Mucosa of descending colon (tissue), 3 donors: Measurements from ENCODE around the gene ARHGEF5. TPM values are rescaled to one million over a fixed set of nuclear protein-coding genes. Genes with fewer than 3 reads are reported as not detected.
"Not testable (repeated sequence)": the region's sequence is repeated elsewhere in the genome, so short reads cannot be mapped to it uniquely, and the experiment has no call there.

Source experiments
- ATAC-seq: fragments of 200-7000 bp; cut with Tn5 transposase; one replicate; pipeline ENCODE4 v1.9.1; 2020; ENCODE audit warnings: mild to moderate bottlenecking, moderate library complexity
- DNase-seq, 3 donors: peaks; one replicate each; pipeline ENCODE4 v3.0.0-alpha.2; 2020
- H3K36me3 ChIP-seq: fragments of 200-600 bp; one replicate; pipeline ENCODE4 v1.8.0; 2021; ENCODE audit warnings: low read depth, mild to moderate bottlenecking
- H3K4me1 ChIP-seq: fragments of 200-600 bp; one replicate; pipeline ENCODE4 v1.8.0; 2021; ENCODE audit warnings: low read depth, mild to moderate bottlenecking
- H3K4me3 ChIP-seq: fragments of 200-600 bp; one replicate; pipeline ENCODE4 v1.8.0; 2021; ENCODE audit warnings: mild to moderate bottlenecking
- H3K9me3 ChIP-seq: fragments of 200-600 bp; one replicate; pipeline ENCODE4 v1.8.0; 2021; ENCODE audit warnings: mild to moderate bottlenecking
- CTCF ChIP-seq: fragments of 200-600 bp; IDR thresholded peaks from one replicate; pipeline ENCODE4 v1.8.0; 2022; ENCODE audit warnings: antibody characterized with exemption, mild to moderate bottlenecking
- intact Hi-C, 2 donors: fragments of 100-400 bp; cut with DNase I in 1 of 2; cut with micrococcal nuclease in 1 of 2; formaldehyde crosslinking; loops; one replicate each; pipeline versions ENCODE4 v1.11.0 to v1.11.1; 2022; cut with DNase I, micrococcal nuclease
- total RNA-seq, 3 donors: library from RNA; stranded (reverse); fragmentation: NEBNext Ultra II Directional in 2 of 3; extraction: Animal tissue kit (Norgen Biotek cat#: 25700) in 2 of 3; gene quantifications; one replicate each; pipeline versions ENCODE4 v1.2.1 to v1.2.4, GENCODE V29; 2021 to 2023
- donor health status: DM: no; HTN: no; CAD: no; lungs with moderate emphysema.
- donor health status: DM: no; HTN: no; CAD: no.
- donor health status: DM: no; HTN: yes; CAD: no.

ARHGEF5 gene
- total RNA-seq, 3 donors from 2014 or later: 54.7 to 102 (median 68.9) TPM

GRCh38 chr7:144415858-144416257 is 60.7 kb downstream of the ARHGEF5 start:
- Histone ChIP-seq H3K36me3 (no peaks in the 10 kb centered on the region), H3K4me1 (no peaks in the 10 kb centered on the region), H3K4me3 (no peak overlapping the region), H3K9me3 (no peaks in the 10 kb centered on the region)
- ATAC-seq (no peak), DNase-seq (no peak)
- intact Hi-C loops: no loop called here
- TF ChIP-seq CTCF: no peak

- no peaks in the 10 kb centered on the region for H3K36me3 ChIP-seq
- H3K9me3 ChIP-seq: no peaks in the 10 kb centered on the region
- ATAC-seq (no peak), DNase-seq (no peak)
- no peaks in the 10 kb centered on the region for H3K4me1 ChIP-seq
- no peak overlapping the region for H3K4me3 ChIP-seq
- intact Hi-C loops: no loop called here
- TF ChIP-seq CTCF: no peak
These were observed 61.1 kb downstream of the ARHGEF5 start for GRCh38 chr7:144416341-144416740.

- H3K36me3 ChIP-seq, H3K9me3 ChIP-seq, H3K4me3 ChIP-seq, H3K4me1 ChIP-seq, ATAC-seq, intact Hi-C loops: not testable (repeated sequence)
- peak in 1 of 3 donors; percentile 15 for DNase-seq
These were observed 63.7 kb downstream of the ARHGEF5 start for GRCh38 chr7:144418931-144419330.

- ATAC-seq, H3K4me3 ChIP-seq, DNase-seq, H3K36me3 ChIP-seq, H3K4me1 ChIP-seq, intact Hi-C loops: not testable (repeated sequence)
- peaks cover 10% of the 10 kb centered on the region for H3K9me3 ChIP-seq
These were observed 72.3 kb downstream of the ARHGEF5 start for GRCh38 chr7:144427539-144427938.

- no peaks in the 10 kb centered on the region for H3K4me1 ChIP-seq
- H3K9me3 ChIP-seq: peaks cover 10% of the 10 kb centered on the region
- no peak for ATAC-seq
- H3K4me3 ChIP-seq: no peak overlapping the region
- no peak for TF ChIP-seq CTCF
- no peak for DNase-seq
- intact Hi-C loops: no loop called here
- H3K36me3 ChIP-seq: no peaks in the 10 kb centered on the region
These were observed 73.2 kb downstream of the ARHGEF5 start for GRCh38 chr7:144428431-144428830.

Other genes with a start within 250 kb of the ARHGEF5 start
- gene OR2A2, start 245.8 kb upstream of the ARHGEF5 start, total RNA-seq: not detected
- gene OR2A14, start 232.2 kb upstream of the ARHGEF5 start, total RNA-seq: not detected
- 1 to 10 TPM; 7.3 to 9.5 (median 8.6) TPM for gene CTAGE4, start 171.9 kb upstream of the ARHGEF5 start, total RNA-seq
- gene ARHGEF35, start 159.6 kb upstream of the ARHGEF5 start, total RNA-seq: 10 to 100 TPM in 2 of 3 donors, under 1 TPM in 1; 0.51 to 62.2 (median 41.7) TPM
- gene OR2A42, start 115.8 kb upstream of the ARHGEF5 start, total RNA-seq: under 1 TPM in 1 of 3 donors, not detected in 2; 0.32 TPM
- gene OR2A7, start 90.6 kb upstream of the ARHGEF5 start, total RNA-seq: 10 to 100 TPM; 12.4 to 46.2 (median 16.2) TPM
- 10 to 100 TPM in 1 of 3 donors, 1 to 10 TPM in 2; 1.7 to 13.8 (median 4.0) TPM for gene CTAGE8, start 86.1 kb upstream of the ARHGEF5 start, total RNA-seq
- not detected for gene OR2A1, start 43.0 kb upstream of the ARHGEF5 start, total RNA-seq
- not detected for gene NOBOX, start 48.3 kb downstream of the ARHGEF5 start, total RNA-seq